HG03175 (cell line): ENCODE measurements around the gene FBXO31.

Experiments used
- ATAC-seq: cut with Tn5 transposase; IDR thresholded peaks from one replicate; pipeline ENCODE4 v1.9.1; 2021; ENCODE audit warnings: mild to moderate bottlenecking, moderate library complexity; ENCODE audit not compliant: unreplicated experiment

The FBXO31 gene

DNA sequence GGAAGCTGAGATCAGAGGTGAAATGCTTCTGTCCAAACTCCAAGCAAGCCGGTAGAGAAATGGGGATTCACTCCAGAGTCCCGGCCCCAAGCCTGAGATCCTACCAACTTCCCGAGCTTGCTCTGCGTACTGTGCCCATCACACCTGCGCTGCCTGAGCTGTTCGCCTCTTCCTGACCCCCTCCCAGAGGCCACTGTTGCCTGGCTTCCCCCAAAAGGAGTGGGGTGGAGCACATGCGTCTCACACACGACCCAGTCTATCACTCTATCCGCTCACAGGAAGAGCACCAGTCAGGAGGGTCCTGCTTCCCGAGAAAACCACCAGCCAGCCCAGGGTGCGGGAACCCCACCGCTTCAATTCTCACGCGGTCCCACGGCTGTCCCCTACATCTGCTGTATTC lies 52.9 kb downstream of the FBXO31 start:
- no peak for ATAC-seq

GRCh38 chr16:87330257-87330624 lies 53.3 kb downstream of the FBXO31 start:
- no peak for ATAC-seq

DNA sequence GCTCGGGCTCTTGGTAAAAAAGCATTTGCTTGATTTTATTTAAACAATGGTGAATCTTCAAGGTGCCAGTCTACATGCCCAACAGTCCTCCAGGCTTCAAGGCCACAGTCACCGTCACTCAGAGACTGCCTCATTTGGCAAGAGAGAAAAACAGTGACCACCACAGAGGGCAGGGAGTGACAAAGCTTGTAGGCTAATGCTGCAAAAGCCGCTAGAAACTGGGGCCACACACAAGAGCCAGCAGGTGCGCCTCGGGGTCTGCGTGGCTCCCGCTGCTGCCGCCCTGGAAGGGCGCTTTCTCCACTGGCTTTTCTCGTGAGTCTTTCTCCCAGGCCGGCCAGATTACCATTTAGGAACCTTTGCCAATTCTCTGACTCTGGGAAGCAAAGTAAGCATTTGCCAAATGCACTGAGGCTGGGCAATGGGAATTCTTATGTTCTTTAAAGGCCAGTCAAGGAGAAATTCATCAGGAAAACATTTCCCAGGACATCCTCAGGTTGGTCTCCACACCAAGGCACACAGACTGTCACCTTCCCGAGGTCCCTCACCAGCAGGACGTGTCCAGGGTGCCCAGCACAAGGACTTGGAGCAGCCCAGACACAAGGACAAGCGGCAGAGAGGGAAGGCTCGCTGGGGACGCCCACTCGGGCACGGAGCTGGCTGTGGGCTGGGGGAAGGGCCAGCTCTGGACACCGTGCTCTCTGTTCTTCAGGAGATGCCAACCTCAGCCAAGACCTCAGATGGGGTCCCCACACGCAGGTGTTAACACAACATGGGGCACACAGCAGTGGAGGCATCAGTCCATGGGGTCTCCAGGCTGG lies 53.9 kb downstream of the FBXO31 start:
- ATAC-seq = no peak

DNA sequence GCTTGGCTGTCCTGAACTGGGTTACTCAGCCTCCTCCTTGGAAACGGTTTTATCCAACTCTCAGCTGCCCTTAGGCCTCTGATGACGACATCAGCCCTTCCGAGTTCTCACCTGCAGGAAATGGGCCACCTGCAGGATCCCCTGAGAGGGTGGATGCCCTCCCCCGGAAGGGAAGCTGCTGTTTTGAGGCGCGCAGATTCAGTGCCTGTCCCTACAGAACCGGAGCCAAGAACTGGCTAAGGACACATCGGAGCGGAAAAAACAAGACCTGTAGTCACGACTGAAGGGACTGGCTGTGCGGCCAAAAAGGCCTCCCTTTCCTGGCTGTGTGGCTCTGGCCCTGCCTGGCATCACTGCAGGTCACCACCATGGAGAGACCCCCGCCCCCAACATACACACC lies 54.7 kb downstream of the FBXO31 start:
- ATAC-seq = no peak

- no peak for ATAC-seq
Observed at GRCh38 chr16:87327798-87328495, 55.6 kb downstream of the FBXO31 start.

DNA sequence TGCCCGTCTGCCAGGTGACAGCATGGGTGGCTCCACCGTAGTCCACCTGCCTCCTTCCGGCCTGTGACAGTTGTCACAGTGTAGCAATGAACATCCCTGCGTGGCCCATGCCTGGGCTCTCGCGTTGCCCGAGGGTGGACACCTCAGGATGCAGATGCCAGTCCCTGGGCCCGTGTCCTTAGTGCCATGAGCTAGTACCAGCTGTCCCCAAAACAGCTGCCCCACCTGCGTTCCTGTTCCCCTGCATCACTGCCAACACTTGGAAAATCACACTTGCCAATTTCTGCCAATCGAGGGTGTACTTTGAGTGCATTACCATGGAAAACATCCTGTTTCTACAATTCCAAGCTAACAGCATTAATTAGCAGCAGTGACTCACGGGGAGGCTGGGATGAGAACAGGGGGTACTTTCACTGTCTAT lies 57.4 kb downstream of the FBXO31 start:
- no peak for ATAC-seq

DNA sequence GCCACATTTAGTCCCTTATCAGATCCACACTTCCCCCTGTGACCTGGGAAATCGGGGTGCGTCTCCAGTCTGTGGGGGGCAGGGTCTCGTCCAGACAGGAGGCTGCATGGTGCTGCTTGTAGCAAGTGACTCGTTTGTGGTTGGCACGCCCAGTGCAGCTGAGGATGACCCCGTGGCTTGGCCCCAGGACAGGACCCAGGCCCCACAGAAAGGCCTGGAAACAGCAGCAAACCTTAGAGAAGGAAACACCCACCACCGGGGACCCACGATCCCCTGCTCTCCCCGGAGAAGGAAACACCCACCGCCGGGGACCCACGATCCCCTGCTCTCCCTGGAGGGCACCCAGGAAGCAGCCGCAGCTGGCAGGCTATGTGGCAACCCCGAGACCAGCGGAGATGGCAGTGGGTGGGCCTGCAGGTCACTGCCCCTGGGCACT lies 58.1 kb downstream of the FBXO31 start:
- no peak for ATAC-seq

GRCh38 chr16:87324411-87325275 lies 58.9 kb downstream of the FBXO31 start:
- no peak for ATAC-seq

DNA sequence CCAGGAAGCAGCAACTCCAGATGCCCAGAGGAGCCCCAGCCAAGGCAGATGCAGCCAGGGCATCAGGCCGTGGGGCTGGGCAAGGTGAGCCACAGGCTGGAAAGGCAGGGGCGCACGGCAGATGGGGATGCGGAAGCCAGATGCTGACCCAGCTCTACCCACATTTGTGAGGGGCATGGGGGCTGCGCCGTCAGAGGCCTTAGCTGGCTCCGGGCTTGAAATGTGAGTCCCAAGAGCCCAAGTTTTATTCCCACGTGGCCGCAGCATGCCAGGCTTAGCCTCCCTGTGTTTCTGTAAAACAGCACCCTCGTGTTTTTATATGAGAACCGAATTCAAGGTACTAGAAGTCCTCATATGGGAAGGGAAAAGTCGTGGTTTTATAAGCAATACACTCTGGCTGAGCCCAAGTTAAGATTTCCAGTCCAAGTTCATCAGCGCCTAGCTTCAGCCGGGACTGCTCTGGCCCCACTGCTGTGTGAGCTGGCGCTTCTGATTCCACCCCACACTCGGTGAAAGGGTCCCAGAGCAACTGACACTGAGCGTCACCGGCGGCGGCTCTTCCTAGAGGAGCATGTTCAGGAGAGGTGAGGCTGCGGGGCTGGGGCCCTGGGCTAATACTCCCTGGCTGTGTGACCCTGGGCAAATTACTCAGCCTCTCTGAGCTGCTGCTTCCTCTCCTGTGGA lies 59.7 kb downstream of the FBXO31 start:
- ATAC-seq = no peak

GRCh38 chr16:87322833-87323726 lies 60.5 kb downstream of the FBXO31 start:
- no peak for ATAC-seq

GRCh38 chr16:87322360-87322759 lies 61.2 kb downstream of the FBXO31 start:
- no peak for ATAC-seq

- ATAC-seq = no peak
Observed at GRCh38 chr16:87321336-87322107, 62.1 kb downstream of the FBXO31 start.

DNA sequence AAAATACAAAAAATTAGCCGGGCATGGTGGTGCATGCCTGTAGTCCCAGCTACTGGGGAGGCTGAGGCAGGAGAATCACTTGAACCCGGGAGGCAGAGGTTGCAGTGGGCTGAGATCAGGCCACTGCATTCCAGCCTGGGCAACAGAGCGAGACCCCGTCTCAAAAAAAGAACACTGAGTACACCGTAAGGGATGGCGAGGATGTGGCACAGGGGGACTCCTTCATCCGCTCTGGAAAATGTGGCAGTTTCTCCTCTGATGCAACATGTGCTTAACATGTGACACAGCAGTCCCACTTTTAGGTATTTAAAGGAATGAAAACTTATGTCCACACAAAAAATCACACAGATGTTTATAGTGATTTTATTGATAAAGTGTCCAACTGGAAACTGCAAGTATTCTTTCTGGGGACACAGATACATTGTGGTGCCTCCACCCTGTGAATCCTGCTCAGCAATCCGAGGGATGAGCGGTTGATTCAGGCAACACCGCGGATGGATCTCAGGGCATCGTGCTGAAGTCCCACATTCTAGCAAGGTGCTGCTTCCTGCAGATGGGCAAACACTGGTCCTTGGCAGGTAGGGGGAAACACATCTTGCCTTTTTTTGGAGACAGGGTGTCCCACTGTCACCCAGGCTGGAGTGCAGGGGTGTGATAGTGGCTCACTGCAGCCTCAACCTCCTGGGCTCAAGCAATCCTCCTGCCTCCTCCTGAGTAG lies 62.9 kb downstream of the FBXO31 start:
- no peak for ATAC-seq

- ATAC-seq = no peak
Observed at GRCh38 chr16:87319997-87320491, 63.5 kb downstream of the FBXO31 start.

- ATAC-seq = no peak
Observed at GRCh38 chr16:87319011-87319410, 64.6 kb downstream of the FBXO31 start.

GRCh38 chr16:87317750-87318644 lies 65.6 kb downstream of the FBXO31 start:
- peak; percentile 17 for ATAC-seq
